H1 (cell line): Measurements from ENCODE around the gene ATG9B. TPM values are rescaled to one million over a fixed set of nuclear protein-coding genes. Genes with fewer than 3 reads are reported as not detected.

Source experiments
- NANOG ChIP-seq: IDR thresholded peaks from 2 replicates; pipeline ENCODE4 v1.6.1; 2011; ENCODE audit warnings: low read length, low read depth, mild to moderate bottlenecking, inconsistent platforms; ENCODE audit not compliant: insufficient read depth, poor library complexity, severe bottlenecking
- SP2 ChIP-seq: IDR thresholded peaks from 2 replicates; pipeline ENCODE4 v1.6.1; 2012; ENCODE audit warnings: mild to moderate bottlenecking, low read length, inconsistent platforms
- SRF ChIP-seq: IDR thresholded peaks from 2 replicates; pipeline ENCODE4 v1.6.1; 2011; ENCODE audit warnings: mild to moderate bottlenecking, low read depth, low read length, moderate library complexity
- polyA plus RNA-seq, 7 experiments: library from polyadenylated mRNA; depleted of rRNA in 3 of 7; stranded (reverse) in 5 of 7; unstranded in 2 of 7; fragments of >200 nt in 5 of 7; fragments of 200-250 nt in 2 of 7; gene quantifications; 1 replicate in 5 of 7; 2 replicates in 1 of 7; 4 replicates in 1 of 7; pipeline versions ENCODE4 v1.2.1 to v1.2.3, GENCODE V29; 2011 to 2013; ENCODE audit warnings: missing spikeins in 2 of 7, mixed read lengths in 2 of 7
- total RNA-seq: library from RNA; stranded (reverse); fragmentation: NEBNext Ultra II Directional; extraction: Animal tissue kit (Norgen Biotek cat#: 25700); gene quantifications from 2 replicates; pipeline ENCODE4 v1.2.1, GENCODE V29; 2021

Gene ATG9B
- total and polyA plus RNA-seq, 2 of the 8 experiments (the other 6 are each of a cell fraction or from before 2014, with no cell fraction given) = 1.4 to 2.3 TPM

GRCh38 chr7:151040616-151041375 lies 16.5 kb upstream of the ATG9B start (continued):
- TF ChIP-seq SRF (no peak), SP2 (no peak), NANOG (no peak)
